HG03354 (cell line): ENCODE measurements around the gene MNAT1.

Source experiments
- ATAC-seq: cut with Tn5 transposase; IDR thresholded peaks from one replicate; pipeline ENCODE4 v1.9.1; 2021; ENCODE audit warnings: mild to moderate bottlenecking; ENCODE audit not compliant: unreplicated experiment, poor library complexity, severe bottlenecking

MNAT1 gene

GRCh38 chr14:60986500-60986899 is 251.9 kb downstream of the MNAT1 start:
- no peak for ATAC-seq

- no peak for ATAC-seq
These were observed 255.0 kb downstream of the MNAT1 start for GRCh38 chr14:60989599-60989998.

GRCh38 chr14:60998617-60999016 is 264.1 kb downstream of the MNAT1 start:
- ATAC-seq = no peak

- ATAC-seq = no peak
These were observed 265.0 kb downstream of the MNAT1 start for GRCh38 chr14:60999536-60999935.

- no peak for ATAC-seq
These were observed 269.0 kb downstream of the MNAT1 start for GRCh38 chr14:61003571-61003970.

- no peak for ATAC-seq
These were observed 285.0 kb downstream of the MNAT1 start for GRCh38 chr14:61019537-61019936.
